Measurements from ENCODE around the gene HOTAIR.

HOTAIR gene

DNA sequence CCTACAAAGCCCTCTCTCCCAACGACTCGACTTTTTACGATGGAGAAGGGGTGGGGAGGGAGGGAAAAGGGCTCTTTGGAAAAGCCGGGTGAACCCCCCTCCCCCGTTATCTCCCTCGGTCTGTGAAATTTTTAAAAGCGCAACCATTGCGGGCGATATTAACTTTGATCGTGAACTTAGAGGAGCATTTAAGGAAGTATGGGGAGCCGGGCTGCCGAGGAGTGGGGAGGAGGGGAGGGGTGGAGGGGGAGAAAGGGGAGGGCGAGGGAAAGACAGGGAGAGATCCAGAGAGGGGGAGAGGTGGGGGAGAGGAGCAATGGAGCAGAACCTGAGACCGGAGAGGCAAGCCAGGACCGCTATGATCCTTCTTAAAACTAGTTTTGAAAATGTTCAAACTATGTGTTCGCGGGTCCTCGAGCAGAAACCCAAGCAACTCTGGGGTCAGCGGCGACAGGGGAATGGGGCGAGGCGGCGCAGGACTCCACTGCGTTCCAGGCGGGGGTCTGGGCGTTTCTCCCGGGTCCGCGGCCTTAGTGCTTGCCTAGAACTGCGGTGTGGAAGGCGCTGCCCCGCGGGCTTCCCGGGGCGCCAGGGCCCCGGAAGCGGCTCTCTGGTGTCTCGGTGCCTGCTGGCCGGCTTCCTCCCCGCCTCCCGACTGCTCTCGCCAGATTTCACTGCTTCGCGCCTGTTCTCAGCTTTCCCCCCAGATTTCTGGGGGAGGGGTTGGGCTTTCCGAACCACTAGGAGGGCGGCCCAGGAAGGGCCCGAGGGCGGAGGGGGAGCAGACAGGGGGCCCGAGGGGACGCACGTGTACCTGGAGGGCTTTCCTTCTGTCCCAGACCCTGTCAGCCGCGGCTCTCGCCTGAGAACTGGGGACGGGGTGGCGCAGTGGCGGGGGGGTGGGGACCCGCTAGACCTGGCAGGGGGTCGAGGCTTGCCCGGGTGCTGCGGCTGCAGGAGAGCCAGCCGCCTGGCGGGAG, at the start of gene HOTAIR:
TSS of gene HOTAIR (minus strand) at position 871 of the 980 bp plus-strand sequence.
- no peak for DNase-seq (ENCODE audit: low read depth in 2 of 2)

DNA sequence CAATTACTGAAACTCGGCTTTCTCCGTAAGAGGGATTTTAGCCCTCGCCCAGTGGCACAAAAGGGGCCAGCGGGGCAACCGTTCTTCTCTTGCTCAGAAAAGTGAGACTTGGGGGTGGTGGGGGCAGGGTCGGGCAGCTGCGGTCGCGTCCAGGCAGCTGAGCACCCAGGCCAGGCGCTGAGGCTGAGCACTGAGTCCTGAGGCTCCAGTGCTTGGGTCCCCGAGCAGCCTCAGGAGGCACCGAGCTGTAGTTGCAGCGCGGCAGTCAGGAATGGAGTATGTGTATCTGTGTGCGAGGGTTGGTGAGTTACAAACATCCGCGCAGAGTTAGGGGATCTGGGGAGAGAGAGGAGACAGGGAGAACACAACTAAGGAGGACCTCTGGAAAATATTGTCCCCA, 49.4 kb upstream of the HOTAIR start:
- DNase-seq (ENCODE audit: low read depth in 2 of 2): no peak

DNA sequence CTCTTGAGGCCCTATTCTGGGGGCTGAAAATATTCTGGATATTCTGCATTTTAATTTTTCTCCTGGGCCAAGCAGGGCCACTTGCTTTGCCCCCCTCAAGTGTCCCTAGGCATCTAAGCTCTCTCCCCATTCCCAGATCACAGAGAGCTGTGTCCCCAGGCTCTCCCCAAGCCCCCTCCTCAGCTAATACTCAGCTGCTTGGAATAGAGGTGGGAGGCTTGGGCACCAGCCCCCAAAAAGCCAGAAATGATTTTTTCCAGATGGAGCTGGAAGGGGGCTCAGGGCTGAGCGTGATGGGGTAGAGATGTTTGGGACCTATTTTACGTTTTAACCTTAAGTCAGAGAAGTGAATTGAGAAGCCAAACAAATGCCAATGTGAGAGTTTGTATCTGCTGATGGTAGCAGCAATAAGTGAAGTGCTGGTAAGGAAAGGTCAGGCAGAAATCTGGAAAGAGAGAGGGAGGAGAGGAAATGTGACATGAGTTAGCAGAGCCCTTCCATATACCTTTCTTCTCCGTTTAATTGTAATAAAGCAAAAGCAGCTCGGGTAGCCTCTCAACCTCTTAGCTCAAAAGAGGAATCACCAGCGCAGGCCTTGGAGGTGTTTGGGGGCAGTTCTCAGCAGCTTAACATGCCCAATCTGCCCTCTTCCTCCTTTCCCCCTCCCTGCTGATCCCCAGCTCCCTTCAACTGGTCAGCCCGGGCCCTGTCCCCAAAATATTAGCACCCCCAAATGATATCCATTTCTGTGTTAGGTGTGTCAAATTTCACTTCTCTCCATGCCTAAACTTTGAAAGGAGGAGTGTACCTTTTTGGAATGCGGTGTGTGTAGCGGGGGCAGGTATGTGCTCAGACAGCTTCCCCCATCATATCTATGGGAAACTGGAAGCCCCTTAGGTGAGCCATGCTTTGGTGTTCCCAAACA, 48.5 kb upstream of the HOTAIR start:
- DNase-seq (ENCODE audit: low read depth in 2 of 2): no peak

DNA sequence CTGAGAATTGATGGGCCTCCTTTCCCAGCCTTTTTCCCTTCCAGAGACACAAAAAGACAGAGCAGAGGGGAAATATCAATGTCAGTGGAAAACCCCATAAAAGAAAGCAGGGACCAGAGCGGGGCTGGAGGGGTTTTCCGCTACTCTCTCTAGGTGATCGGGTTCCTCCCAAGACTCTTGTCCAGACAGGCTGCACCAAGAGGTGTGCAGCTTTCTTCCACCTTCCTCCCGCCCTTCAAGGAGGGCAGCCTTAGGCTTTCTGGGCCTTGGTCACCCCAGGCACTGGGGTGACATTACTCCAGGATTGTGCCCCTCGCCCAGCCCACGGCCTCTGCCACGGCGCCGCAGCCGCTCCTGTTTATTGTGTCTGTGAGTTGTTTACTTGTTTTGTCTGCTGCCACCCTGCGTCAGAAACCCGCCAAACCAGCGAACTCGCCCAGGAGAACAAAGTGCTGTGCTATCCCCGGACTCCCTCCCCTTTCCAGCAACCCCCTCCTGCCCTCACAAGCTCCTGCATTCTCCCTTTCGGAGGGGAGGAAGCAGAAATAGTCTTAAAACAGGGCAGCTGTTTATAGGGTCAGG, 46.8 kb upstream of the HOTAIR start:
- no peak for DNase-seq (ENCODE audit: low read depth in 2 of 2)

DNA sequence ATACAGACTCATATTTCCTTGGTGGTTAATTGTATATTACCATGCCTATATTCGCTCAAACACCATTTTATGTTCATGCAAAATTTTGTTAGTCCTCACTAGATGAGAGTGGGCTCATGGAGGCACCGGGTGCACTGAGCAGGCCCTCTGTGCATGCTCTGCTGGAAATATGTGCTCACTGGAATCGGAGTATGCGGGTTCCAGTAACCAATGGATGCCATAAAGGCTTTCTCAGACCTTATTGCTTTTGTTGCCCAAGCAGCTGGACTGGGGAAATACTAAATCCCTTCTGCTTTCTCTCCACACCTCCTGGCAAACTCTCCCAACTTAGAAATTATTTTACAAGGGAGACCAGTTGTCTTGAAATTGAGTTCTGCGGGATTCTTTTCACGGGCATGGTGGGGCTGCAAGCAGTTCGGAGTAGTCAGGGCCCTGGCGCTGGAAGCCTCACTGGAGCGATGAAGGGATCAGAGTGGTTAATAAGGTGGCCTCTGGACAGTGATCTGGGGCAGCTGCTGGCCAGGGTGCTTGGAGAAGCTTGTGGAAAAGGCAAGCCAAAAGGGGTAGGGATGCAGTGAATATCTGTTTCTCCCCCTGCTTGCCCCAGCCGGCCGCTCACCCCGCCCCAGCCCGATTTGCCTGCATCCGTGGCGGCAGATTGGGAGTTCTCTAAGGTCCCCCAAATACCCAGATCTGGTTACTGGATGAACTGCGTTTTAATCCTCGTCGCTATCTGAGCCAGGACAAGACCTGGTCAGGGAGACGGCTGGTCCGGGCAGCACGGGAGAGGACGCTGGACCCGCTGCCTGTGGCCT, 46.0 kb upstream of the HOTAIR start:
- DNase-seq (ENCODE audit: low read depth in 2 of 2): no peak

DNA sequence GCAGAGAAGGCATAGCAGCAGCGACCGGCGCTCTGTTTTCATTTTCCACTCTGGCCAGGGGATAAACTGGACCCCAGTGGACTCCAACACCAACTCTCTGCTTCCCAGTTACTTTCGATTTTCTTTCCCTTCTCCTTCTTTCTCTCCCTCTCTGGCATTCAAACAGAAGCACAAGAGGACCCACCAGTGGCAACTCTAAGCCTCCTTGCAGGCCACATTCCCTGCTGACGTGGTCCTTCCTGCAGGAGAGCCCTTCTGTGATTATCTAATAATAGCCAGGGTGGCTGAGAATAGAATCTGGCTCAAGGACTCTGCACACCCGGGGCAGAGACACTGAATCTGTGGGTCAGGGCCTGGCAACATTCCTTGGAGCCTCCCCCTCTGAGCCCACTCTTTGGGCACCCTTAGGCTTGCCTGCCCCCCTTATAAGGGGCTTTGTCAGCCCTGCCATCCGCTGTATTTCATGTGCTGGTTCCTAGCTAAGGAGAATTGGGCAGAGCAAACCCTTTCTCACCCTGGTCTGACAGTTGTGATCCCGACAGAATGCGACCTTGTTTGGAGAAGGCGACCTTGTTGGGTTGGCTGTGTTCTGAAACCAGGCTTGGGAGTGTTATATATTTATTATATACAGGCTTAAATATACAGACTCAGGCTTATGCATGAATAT, 45.3 kb upstream of the HOTAIR start:
- no peak for DNase-seq (ENCODE audit: low read depth in 2 of 2)

DNA sequence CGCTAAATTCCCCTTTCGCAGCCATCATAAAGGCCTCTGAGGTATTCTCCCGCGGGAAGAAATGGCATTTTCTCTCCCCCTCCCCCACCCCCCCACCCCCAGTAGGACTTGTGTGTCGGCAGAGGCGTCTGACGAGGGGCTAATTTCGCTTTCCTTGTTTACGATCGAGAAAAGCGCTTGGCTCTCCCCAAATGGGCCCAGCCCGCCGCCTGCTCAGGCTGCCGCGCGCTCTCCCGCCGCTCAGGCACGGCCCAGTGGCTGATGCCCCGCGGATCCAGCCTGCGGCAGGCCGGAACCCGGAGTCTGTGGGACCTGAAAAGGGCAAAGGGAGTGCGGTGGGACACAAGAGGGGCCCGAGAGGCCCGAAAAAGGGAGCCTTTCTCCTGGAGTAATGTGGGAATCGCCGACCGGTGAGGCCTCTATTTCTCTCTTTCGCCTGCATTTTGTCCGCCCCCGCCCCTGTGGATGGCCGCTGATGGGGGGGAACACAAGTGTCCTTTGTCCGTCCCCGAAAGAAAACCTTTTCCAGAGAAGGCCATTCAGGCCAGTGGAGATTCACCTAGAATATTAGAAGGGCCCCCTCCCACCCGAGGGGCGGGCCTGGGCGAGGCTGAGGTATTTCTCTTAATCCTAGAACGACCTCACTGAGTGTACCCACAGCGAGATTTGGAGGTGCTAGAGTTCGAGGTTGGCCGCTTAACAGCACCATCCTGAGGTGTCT, 44.5 kb upstream of the HOTAIR start:
- DNase-seq (ENCODE audit: low read depth in 2 of 2): no peak

DNA sequence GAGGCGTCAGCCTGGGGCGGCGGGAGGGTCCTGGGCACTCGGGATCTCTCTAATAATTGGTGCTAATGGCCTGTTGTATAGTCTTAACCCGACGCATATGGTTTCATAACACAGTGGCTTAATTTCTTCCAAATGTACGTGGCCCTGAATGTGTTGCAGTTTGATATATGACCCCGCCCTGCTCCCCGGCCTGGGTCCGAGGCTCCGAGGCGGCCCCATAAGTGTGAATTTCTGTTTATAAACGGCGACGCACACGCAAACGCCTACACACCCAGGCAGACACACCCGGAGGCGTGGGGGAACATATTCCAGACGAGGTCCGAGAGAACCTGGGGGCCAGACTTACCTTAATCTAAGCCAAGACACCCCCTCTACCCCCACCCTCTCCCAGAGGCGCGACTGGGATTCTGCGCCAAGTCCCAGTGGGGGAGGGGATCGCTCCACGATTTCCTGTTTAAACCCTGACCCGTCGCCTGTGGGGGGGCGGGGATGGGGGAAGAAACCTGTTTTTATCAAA, 43.8 kb upstream of the HOTAIR start:
- no peak for DNase-seq (ENCODE audit: low read depth in 2 of 2)

DNA sequence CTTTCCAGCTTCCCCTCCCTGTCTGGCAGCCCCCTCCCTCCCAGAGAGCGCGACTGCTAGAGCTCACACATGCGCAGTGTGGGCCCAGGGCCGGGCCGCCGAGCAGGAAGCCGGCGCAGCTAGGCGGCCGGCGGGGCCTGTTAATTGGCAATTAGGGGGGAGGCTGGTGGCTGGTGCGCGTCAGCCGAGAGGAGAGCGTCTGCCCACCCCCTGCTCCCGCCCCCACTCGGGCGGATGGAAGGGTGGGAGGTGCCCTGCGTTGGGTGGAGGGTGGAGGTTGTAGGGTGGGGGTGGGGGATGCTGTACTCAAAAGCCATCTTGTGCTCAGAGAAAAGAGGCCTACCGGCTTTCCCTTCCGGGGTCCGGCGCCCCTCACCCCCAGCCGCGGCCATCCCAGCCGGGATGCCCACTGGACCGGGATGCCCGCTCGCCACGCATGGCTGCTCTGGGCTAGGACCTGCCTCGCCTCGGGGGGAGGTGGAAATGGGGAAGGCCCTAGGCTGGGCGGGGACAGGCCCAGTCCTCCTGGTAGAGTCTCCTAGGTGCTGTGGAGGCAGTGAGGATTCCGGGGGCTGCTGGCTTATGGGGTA, 43.2 kb upstream of the HOTAIR start:
- DNase-seq (ENCODE audit: low read depth in 2 of 2): peak; percentile 63 to 64

DNA sequence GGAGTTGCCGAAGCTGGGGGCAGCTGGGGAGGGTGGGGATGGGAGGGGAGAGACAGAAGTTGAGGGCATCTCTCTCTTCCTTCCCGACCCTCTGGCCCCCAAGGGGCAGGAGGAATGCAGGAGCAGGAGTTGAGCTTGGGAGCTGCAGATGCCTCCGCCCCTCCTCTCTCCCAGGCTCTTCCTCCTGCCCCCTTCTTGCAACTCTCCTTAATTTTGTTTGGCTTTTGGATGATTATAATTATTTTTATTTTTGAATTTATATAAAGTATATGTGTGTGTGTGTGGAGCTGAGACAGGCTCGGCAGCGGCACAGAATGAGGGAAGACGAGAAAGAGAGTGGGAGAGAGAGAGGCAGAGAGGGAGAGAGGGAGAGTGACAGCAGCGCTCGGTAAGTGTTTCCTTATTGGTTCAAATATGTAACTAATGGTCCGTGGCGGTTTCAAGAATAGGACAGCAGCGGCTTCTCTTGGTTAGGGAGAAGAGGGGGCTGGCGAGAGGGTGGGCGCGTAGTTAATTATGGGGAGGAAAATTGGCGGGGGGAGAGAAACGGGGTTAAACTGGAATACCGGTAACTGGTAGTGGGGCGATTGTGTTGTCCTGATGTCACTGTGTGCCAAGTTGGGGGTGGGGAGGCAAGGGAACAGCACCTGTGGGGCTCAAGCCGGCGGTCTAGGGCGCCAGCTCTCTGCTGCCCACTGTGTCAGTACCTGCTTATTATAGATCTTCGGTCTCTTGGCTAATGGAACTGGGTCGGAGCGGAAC, 42.5 kb upstream of the HOTAIR start:
- DNase-seq (ENCODE audit: low read depth in 2 of 2): no peak

DNA sequence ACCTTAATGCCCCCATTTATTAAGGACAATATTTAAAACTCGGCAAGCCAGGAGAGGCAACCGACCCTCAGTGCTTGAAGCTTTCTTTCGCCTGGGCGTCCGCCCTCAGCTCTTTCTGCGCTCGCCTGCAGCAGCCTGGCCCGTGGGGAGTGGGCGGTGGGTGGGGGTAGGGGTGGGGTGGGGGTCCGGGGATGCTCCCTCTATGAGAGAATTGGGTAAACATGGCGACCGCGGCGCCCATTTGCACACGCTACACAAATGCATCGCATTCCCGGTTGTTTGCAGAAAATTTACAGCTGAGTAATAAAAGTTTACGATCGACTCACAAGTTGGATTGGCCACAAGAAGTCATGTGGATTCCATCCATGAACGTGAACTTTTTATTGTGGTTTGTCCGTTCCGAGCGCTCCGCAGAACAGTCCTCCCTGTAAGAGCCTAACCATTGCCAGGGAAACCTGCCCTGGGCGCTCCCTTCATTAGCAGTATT, 41.8 kb upstream of the HOTAIR start:
- no peak for DNase-seq (ENCODE audit: low read depth in 2 of 2)

DNA sequence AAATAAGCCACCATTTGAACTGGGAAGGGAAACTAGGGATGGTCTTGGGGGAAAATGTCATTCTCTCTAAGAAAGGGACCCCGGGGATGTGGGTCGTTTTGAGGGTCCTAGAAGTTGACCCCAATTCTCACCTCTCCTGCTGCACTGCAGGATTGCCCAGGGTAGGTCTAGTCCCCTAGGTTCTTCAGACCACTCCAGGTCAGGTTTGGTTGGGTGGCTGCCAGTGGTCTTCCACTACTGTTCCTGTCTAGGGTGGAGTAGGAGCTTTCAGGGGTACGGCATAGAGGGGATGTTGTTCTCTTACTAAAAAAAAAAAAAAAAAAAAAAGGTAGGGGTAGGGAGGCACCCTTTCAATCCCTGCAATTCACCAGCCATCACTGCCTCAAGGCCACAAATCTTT, 41.3 kb upstream of the HOTAIR start:
- no peak for DNase-seq (ENCODE audit: low read depth in 2 of 2)

DNA sequence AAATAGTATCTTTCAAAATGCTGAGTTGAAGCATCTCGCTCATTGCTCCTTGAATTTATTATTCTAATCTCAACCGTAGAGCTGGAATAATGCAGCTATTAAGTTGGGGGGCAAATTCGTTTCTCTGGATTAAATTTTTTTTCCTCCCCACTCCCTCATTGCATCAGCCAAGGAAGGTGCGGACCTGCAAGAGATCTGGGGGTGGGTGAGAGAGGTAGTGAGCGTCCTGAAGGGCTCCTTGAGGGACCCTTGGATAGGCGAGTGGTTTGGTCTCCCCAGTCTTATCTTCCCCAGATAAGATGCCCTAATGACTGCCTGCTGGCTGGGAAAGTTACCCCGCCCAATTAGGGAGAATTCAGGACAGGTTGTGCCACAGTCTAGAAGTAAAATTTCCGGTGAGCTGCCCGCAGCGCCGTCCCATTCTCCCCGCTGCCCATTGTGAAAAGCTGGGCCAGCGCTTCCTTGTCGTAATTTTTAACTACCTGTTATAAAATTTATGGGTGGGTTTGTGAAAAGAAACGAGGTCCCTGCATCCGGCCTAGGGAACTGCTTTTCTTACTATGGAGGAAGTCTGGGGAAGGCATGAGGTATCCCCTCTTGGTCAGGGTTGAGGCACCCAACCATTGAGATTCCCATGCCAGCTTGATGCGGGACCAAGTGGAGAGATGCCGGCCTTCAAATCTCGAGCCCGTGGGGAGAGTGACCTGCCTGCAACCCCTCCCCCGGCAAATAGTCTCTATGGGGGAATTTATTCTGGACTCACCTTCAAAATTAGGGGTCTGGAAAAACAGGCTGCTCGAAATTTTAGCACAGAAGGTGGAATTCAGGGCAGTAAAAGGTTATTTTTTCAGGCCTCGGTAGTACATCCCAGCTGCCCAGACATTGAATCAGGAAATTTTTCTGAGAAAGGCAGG, 40.5 kb upstream of the HOTAIR start:
- DNase-seq (ENCODE audit: low read depth in 2 of 2): no peak

DNA sequence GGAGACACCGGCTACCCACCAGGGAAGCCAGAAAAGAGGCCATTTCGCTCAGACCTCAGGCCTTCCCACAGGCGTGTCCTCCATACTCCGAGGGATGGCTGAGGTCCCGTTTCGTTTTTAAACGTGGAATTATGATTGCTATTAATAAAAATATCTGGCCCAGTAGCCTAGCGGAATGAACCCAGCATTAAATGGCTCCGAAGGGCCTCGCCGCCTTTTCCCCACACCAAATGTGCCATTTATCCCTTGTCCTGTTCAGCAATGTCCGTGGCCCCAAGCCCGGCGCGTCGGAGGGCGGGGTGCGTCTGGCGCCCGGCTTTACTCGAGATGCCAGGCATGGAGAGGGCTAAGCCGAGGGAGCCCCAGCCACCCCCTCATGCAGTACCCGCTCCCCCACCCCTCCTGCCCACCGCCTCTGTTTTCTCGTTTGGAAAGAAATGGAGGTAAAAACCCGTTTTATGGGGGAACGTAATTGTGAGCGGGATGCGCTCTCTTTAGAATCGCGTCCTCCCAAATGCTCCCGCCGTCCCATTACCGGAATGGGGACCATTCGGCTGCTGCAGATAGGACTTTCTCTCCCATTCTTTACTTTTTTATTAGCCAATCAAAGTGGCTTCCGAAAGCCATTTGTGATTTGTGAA, 39.7 kb upstream of the HOTAIR start:
- DNase-seq (ENCODE audit: low read depth in 2 of 2): no peak

DNA sequence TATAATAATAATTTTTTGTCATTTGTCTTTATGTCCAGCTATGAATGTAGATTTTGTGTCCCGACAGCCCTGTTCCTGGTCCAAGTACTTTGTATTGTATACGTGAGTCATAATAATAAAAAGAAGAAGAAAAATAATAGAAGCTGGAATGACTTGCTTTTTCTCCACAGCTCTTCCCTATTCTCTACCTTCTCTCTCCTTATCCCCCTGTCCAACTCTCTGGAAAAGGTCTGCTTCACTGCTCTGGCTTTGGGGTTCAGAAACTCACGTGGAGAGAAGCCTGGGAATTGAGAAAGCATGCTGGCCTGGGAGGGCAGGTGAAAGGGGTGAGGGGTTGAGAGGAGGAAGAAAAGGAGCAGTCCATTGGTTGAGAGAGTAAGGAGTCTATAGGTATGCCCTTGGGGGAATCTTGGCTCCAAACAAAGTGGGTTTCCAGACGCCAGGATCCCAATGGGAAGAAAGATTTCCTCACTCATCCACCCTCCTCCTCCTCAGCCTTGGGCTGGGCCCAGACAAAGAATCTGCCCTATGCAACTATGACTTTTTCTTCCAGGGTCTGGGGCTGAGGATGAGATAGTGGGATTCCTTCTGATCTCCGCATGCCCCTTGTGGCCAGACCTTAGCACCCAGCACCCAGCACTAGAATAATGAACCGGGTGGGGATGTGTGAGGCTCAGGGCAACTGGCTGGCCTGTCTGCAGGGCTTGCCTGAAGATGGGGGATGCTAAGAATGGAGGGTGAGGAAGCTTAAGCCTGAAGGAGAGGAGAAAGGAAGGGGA, 38.1 kb upstream of the HOTAIR start:
- DNase-seq (ENCODE audit: low read depth in 2 of 2): no peak

Measured in stimulated activated CD8-positive, alpha-beta memory T cell treated with anti-CD3 and anti-CD28 coated beads, Interleukin-15, amount 100 ng/mL, for 4 hours (primary cell).